Measurements from ENCODE around the gene LNX1.

- TF ChIP-seq CTCF (IDR thresholded peaks at IDR 0.05): no peak
- TF ChIP-seq POLR2A (IDR thresholded peaks at IDR 0.05): no peak
Measured at GRCh38 chr4:53629296-53629695, 38.0 kb upstream of the LNX1 start.
